Uterus (tissue), 4 donors: ENCODE results near the gene FHAD1. TPM values are rescaled to one million over a fixed set of nuclear protein-coding genes. Genes with fewer than 3 reads are reported as not detected.

Experiments
- DNase-seq, 2 donors: peaks; one replicate each; pipeline ENCODE4 v3.0.0-alpha.2; 2019 to 2020
- H3K27ac ChIP-seq, 2 donors: fragments of 200-600 bp; sonication (generic); 1 replicate in 1 of 2; 2 replicates in 1 of 2; pipeline ENCODE4 v1.5.1; 2016 to 2018
- H3K27me3 ChIP-seq, 2 donors: fragments of 200-600 bp; sonication (generic); one replicate each; pipeline ENCODE4 v1.5.1; 2018 to 2019; ENCODE audit warnings: control low read depth in 1 of 2
- H3K36me3 ChIP-seq, 2 donors: fragments of 200-600 bp; sonication (generic); one replicate each; pipeline ENCODE4 v1.5.1; 2019; ENCODE audit warnings: control low read depth in 1 of 2
- H3K4me1 ChIP-seq, 2 donors: fragments of 200-600 bp; sonication (generic); one replicate each; pipeline ENCODE4 v1.5.1; 2018 to 2019; ENCODE audit warnings: control low read depth in 1 of 2
- H3K4me3 ChIP-seq, 2 donors: fragments of 200-600 bp; sonication (generic); 1 replicate in 1 of 2; 2 replicates in 1 of 2; pipeline ENCODE4 v1.5.1; 2018 to 2019; ENCODE audit warnings: mild to moderate bottlenecking in 1 of 2
- H3K9me3 ChIP-seq, 2 donors: fragments of 200-600 bp; sonication (generic); one replicate each; pipeline ENCODE4 v1.5.1; 2019; ENCODE audit warnings: control low read depth in 1 of 2
- CTCF ChIP-seq, 4 experiments: fragments of 200-600 bp in 2 of 4; fragments of 450-650 bp in 2 of 4; sonication (generic) in 2 of 4; IDR thresholded peaks; one replicate each; pipeline ENCODE4 v1.5.1; 2016 to 2019; ENCODE audit warnings: antibody characterized with exemption in 4 of 4, mild to moderate bottlenecking in 2 of 4, moderate library complexity in 1 of 4
- POLR2A ChIP-seq, 2 donors: fragments of 450-650 bp; IDR thresholded peaks; one replicate each; pipeline ENCODE4 v1.6.1; 2016; ENCODE audit warnings: antibody characterized with exemption in 2 of 2, mild to moderate bottlenecking in 1 of 2, moderate library complexity in 1 of 2
- intact Hi-C: fragments of 100-400 bp; cut with DNase I; formaldehyde crosslinking; loops from one replicate; pipeline ENCODE4 v1.15.1; 2023; ENCODE audit warnings: low total_unique reads
- total RNA-seq, 4 donors: library from RNA; depleted of rRNA in 3 of 4; stranded (reverse); fragments of >200 nt in 3 of 4; gene quantifications; one replicate each; pipeline versions ENCODE4 v1.1.0 to v1.2.4, GENCODE V29; 2014 to 2023
- donor health status: DM: yes; HTN: yes; CAD: no.

FHAD1 gene
- total RNA-seq, 4 donors from 2014 or later, result 1.1 to 4.1 TPM; not detected in 2

- Histone ChIP-seq H3K4me1 (no peaks in the 10 kb centered on the region), H3K36me3 (no peaks in the 10 kb centered on the region), H3K27me3 (no peaks in the 10 kb centered on the region), H3K9me3 (no peaks in the 10 kb centered on the region), H3K27ac (no peak overlapping the region), H3K4me3 (no peak overlapping the region)
- DNase-seq, result no peak
- TF ChIP-seq POLR2A (IDR thresholded peaks at IDR 0.05) (no peak), CTCF (IDR thresholded peaks at IDR 0.05) (no peak)
- intact Hi-C loops, result no loop called here
These were observed 92.5 kb downstream of the FHAD1 start for GRCh38 chr1:15339570-15339969.

GRCh38 chr1:15341228-15341627, 94.2 kb downstream of the FHAD1 start:
- intact Hi-C loops, result no loop called here

GRCh38 chr1:15341634-15342407, 94.8 kb downstream of the FHAD1 start:
- TF ChIP-seq CTCF (IDR thresholded peaks at IDR 0.05), result no peak
- no peak for TF ChIP-seq POLR2A (IDR thresholded peaks at IDR 0.05)
- Histone ChIP-seq H3K4me1 (no peaks in the 10 kb centered on the region), H3K9me3 (no peaks in the 10 kb centered on the region), H3K27ac (peak overlapping the region in 1 of 2 donors; percentile 50), H3K27me3 (no peaks in the 10 kb centered on the region), H3K4me3 (no peak overlapping the region), H3K36me3 (no peaks in the 10 kb centered on the region)
- intact Hi-C loops, result no loop called here
- no peak for DNase-seq

More at GRCh38 chr1:15341228-15341627, 94.2 kb downstream of the FHAD1 start:
- TF ChIP-seq CTCF (IDR thresholded peaks at IDR 0.05), result no peak
- TF ChIP-seq POLR2A (IDR thresholded peaks at IDR 0.05), result no peak
- Histone ChIP-seq H3K4me3 (no peak overlapping the region), H3K27me3 (no peaks in the 10 kb centered on the region), H3K27ac (peak overlapping the region in 1 of 2 donors; percentile 50), H3K4me1 (no peaks in the 10 kb centered on the region), H3K36me3 (no peaks in the 10 kb centered on the region), H3K9me3 (no peaks in the 10 kb centered on the region)
- DNase-seq, result no peak

GRCh38 chr1:15342408-15342967, 95.5 kb downstream of the FHAD1 start:
- no peaks in the 10 kb centered on the region for H3K36me3 ChIP-seq
- no peak for TF ChIP-seq CTCF (IDR thresholded peaks at IDR 0.05)
- no peak for TF ChIP-seq POLR2A (IDR thresholded peaks at IDR 0.05)
- intact Hi-C loops, result no loop called here
- H3K4me1 ChIP-seq, result no peaks in the 10 kb centered on the region
- H3K4me3 ChIP-seq, result no peak overlapping the region
- no peaks in the 10 kb centered on the region for H3K9me3 ChIP-seq
- H3K27ac ChIP-seq, result peak overlapping the region in 1 of 2 donors; percentile 31
- no peak for DNase-seq
- H3K27me3 ChIP-seq, result no peaks in the 10 kb centered on the region

- Histone ChIP-seq H3K27ac (peak overlapping the region; percentile 28 to 60), H3K9me3 (no peaks in the 10 kb centered on the region), H3K27me3 (no peaks in the 10 kb centered on the region), H3K36me3 (no peaks in the 10 kb centered on the region), H3K4me3 (no peak overlapping the region), H3K4me1 (no peaks in the 10 kb centered on the region)
- intact Hi-C loops, result no loop called here
- TF ChIP-seq CTCF (IDR thresholded peaks at IDR 0.05), result no peak
- TF ChIP-seq POLR2A (IDR thresholded peaks at IDR 0.05), result no peak
- DNase-seq, result no peak
These were observed 96.1 kb downstream of the FHAD1 start for GRCh38 chr1:15343099-15343498.
